Measurements from ENCODE around the gene EXOG.

The EXOG gene

DNA sequence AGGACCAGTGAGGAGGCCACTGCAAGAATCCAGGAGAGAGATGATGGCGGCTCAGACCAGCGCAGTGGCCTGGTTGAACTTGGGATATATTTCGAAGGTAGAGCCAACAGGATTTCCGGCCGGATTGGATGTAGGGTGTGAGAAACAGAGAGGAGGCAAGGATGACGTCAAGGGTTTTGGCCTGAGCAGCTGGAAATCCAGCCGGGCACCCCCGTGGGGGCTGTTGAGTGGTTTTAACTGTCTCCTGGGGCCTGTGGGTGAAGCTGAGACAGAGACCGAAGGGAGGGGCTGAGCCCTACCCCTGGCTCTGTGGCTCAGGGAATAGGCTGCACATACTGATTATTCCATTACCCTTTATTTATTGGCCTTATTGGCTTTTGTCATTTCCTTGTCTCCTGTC, 45.7 kb downstream of the EXOG start:
- TF ChIP-seq FOXM1 (IDR thresholded peaks at IDR 0.05; ENCODE audit: borderline replicate concordance) (no peak), SUZ12 (IDR thresholded peaks at IDR 0.05) (no peak), TARDBP (IDR thresholded peaks at IDR 0.05) (no peak), L3MBTL2 (conservative IDR thresholded peaks at IDR 0.05) (no peak), SP1 (IDR thresholded peaks at IDR 0.05) (no peak), BHLHE40 (IDR thresholded peaks at IDR 0.05; ENCODE audit: borderline replicate concordance) (no peak), NFRKB (IDR thresholded peaks at IDR 0.05) (no peak)
- POLR2A ChIA-PET = no interaction called here
- CTCF ChIA-PET = no interaction called here
- DNase-seq (ENCODE audit: extremely low spot score) = no peak

DNA sequence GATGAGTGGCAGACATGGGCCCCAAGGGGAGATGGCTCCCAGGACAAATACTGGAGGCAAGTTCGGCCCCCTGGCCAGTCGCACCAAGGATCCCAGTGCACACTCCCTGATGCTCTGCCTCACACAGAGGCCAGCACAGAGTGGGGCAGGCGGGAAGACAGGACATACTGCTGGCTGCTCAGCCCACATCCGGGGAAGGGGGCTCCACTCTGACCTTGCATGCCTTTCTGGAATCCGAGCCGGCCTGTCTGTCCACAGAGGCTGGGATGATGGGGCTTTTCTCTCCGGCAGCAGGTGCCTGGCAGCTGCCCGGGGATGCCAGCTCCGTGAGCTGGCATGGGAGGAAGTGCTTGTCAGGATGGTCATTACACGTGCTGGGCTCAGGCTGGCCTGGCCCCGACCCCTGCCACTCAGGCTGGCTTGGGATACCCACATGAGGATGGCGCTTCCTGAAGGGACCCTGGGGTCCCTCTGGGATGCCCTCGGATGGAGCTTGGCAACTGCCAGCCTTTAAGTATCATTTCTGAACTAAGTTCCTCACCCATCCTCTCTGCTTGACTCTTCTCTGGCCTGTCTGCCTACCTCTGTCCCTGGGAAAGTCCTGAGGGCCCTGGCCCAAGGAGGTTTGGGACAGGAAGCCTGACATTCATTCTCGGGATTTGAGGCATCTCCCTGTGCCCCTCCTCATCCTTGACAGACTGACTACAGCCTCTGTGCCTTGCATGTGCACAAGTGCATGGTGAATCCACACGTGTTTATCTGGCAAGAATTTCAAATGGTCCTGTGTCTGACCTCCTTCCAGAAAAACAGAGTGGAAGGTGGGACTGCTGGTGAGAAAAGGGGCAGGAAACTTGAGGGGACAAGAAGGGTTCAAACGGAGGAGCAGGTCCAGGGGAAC, 46.5 kb downstream of the EXOG start:
- POLR2A ChIA-PET = no interaction called here
- CTCF ChIA-PET = no interaction called here
- TF ChIP-seq ELF4 (IDR thresholded peaks at IDR 0.05) (no peak), FOXA1 (IDR thresholded peaks at IDR 0.05) (no peak), SP1 (IDR thresholded peaks at IDR 0.05) (no peak), TARDBP (IDR thresholded peaks at IDR 0.05) (no peak), CTBP1 (IDR thresholded peaks at IDR 0.05; ENCODE audit: borderline replicate concordance) (no peak), BHLHE40 (IDR thresholded peaks at IDR 0.05; ENCODE audit: borderline replicate concordance) (no peak), ARNT (IDR thresholded peaks at IDR 0.05) (no peak), SUZ12 (IDR thresholded peaks at IDR 0.05) (no peak), LEF1 (IDR thresholded peaks at IDR 0.05; ENCODE audit: borderline replicate concordance) (no peak)
- TF ChIP-seq, protein P1, sequence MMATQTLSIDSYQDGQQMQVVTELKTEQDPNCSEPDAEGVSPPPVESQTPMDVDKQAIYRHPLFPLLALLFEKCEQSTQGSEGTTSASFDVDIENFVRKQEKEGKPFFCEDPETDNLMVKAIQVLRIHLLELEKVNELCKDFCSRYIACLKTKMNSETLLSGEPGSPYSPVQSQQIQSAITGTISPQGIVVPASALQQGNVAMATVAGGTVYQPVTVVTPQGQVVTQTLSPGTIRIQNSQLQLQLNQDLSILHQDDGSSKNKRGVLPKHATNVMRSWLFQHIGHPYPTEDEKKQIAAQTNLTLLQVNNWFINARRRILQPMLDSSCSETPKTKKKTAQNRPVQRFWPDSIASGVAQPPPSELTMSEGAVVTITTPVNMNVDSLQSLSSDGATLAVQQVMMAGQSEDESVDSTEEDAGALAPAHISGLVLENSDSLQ (IDR thresholded peaks at IDR 0.05) = no peak
- no peak for DNase-seq (ENCODE audit: extremely low spot score)

DNA sequence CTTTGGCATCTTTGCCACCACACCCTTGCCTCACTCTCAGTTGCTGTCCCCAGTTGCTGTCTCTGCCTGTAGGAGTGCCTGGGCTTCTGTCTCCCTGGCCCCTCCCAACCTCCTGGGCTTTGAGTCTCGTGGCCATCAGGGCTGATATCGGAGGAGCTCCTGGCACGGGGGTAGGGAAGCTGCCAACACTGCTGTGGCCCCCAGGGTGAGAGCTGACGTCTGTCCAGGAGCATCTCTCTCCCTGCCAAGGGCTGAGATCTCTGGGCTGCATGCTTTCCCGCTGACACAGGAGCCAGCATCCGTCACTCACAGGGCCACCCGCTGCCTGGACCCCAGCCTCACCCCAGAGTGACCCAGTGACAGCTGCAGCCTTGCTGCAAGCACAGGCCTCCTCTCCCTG, 47.4 kb downstream of the EXOG start:
- CTCF ChIA-PET = no interaction called here
- POLR2A ChIA-PET = no interaction called here
- TF ChIP-seq BHLHE40 (IDR thresholded peaks at IDR 0.05; ENCODE audit: borderline replicate concordance) = no peak
- no peak for TF ChIP-seq FOXA1 (IDR thresholded peaks at IDR 0.05)
- TF ChIP-seq L3MBTL2 (conservative IDR thresholded peaks at IDR 0.05) = no peak
- no peak for DNase-seq (ENCODE audit: extremely low spot score)

DNA sequence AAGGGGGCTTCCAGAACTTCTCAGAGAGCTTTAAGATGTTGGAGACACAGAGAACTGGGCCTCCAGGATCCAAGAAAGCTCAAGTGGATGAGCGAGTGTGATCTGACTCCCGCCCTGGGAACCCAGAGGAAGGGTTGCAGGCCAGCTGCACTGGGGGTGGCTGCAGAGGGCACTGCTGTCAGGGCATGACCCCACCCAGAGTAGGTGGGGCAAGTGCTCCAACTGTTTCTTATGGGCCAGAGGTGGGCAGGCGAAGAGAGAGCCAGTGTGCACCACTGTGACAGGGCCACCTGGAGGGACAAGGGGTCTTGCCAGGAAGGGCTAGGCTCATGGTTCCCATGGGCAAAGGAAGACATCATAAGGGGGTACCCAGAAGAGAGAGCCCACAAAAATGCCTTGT, 48.8 kb downstream of the EXOG start:
- no peak for DNase-seq (ENCODE audit: extremely low spot score)
- CTCF ChIA-PET = no interaction called here
- TF ChIP-seq FOXM1 (IDR thresholded peaks at IDR 0.05; ENCODE audit: borderline replicate concordance) (no peak), SP1 (IDR thresholded peaks at IDR 0.05) (no peak), TARDBP (IDR thresholded peaks at IDR 0.05) (no peak), ZNF384 (IDR thresholded peaks at IDR 0.05) (no peak), LEF1 (IDR thresholded peaks at IDR 0.05; ENCODE audit: borderline replicate concordance) (no peak), L3MBTL2 (conservative IDR thresholded peaks at IDR 0.05) (no peak), CTBP1 (IDR thresholded peaks at IDR 0.05; ENCODE audit: borderline replicate concordance) (no peak), ELF4 (IDR thresholded peaks at IDR 0.05) (no peak), SUZ12 (IDR thresholded peaks at IDR 0.05) (no peak)
- POLR2A ChIA-PET = no interaction called here

DNA sequence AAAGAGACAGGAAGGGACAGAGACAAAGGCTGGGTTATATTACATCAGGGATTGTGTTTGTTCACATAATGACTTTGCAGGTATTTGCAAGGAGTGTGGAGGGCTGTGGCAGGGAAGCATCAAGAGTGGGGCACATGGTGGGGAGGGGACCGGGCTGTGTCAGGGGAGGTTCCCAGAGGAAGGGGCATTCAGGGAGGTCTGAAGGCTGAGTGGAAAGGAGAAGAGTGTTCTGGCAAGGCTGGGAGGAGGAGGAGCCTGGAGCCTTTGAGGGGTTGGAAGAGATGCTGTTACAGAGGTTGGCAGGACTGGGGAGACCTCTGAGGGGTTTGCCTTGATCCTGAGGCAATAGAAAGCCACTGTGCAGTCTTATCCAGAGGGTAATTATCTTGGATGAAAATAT, 49.4 kb downstream of the EXOG start:
- no peak for TF ChIP-seq TARDBP (IDR thresholded peaks at IDR 0.05)
- TF ChIP-seq CTBP1 (IDR thresholded peaks at IDR 0.05; ENCODE audit: borderline replicate concordance) = no peak
- no peak for TF ChIP-seq L3MBTL2 (conservative IDR thresholded peaks at IDR 0.05)
- TF ChIP-seq BHLHE40 (IDR thresholded peaks at IDR 0.05; ENCODE audit: borderline replicate concordance) = no peak
- no peak for TF ChIP-seq FOXK2 (IDR thresholded peaks at IDR 0.05)
- no peak for TF ChIP-seq SUZ12 (IDR thresholded peaks at IDR 0.05)
- POLR2A ChIA-PET = no interaction called here
- DNase-seq (ENCODE audit: extremely low spot score) = no peak
- CTCF ChIA-PET = no interaction called here

DNA sequence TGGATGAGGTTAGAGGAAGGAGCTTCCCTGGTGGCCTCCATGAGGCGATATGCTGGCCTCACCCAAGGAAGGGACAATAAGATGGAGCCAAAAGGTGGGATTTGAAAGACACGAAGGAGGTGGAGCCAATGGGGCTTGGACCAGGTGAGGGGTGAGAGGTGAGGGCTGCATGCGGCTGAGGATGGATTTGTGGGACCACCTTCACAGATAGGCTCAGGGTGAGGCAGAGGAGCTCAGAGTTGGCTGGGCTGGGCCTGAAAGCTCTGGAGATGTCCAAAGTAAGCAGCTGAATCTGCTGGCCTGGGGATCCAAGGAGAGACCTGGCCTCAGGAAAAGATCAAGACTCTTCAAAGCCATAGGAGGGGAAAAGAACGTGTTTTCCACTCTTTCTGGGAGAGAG, 49.8 kb downstream of the EXOG start:
- DNase-seq (ENCODE audit: extremely low spot score) = no peak
- TF ChIP-seq, protein P1 (IDR thresholded peaks at IDR 0.05) = no peak
- no peak for TF ChIP-seq NFRKB (IDR thresholded peaks at IDR 0.05)
- no peak for TF ChIP-seq ARNT (IDR thresholded peaks at IDR 0.05)
- no peak for TF ChIP-seq FOXK2 (IDR thresholded peaks at IDR 0.05)
- no peak for TF ChIP-seq CTBP1 (IDR thresholded peaks at IDR 0.05; ENCODE audit: borderline replicate concordance)
- TF ChIP-seq HDGF (IDR thresholded peaks at IDR 0.05; ENCODE audit: borderline replicate concordance) = no peak
- TF ChIP-seq L3MBTL2 (conservative IDR thresholded peaks at IDR 0.05) = no peak
- TF ChIP-seq FOXM1 (IDR thresholded peaks at IDR 0.05; ENCODE audit: borderline replicate concordance) = no peak
- TF ChIP-seq FOXA1 (IDR thresholded peaks at IDR 0.05) = no peak
- ChIA-PET POLR2A (no interaction called here), CTCF (no interaction called here)

DNA sequence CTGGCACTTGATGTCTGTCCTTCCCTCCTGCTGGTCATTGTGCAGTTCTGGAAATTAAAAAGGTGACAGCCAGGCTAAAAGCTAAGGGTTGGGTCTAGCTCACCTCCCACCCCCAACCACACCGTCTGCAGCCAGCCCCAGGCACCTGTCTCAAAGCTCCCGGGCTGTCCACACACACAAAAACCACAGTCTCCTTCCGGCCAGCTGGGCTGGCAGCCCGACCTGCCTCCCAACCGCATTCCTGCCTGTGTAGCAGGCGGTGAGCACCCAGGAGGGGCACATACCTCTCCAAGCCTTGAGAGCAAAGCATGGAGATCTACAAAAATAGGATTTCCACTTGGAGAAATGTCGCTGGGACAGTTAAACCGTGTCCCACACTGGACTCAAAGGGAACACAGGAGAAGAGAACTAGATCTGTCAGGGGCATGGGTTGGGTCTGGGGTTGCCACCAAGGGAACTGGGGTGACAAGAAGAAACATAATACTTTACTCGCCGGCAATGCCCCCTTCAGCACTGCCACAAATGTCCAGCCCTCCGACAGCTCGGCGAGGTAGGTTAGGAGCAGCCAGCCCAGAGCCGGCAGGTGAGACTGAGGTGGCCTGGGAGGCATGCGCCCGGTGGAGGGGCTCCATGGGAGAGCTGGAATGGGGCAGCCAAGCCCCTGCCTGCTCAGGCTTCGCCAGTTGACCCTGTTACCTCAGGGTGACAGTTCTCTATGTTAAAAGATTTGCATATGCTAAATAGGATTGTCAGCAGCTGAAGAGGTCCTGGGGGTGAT, 52.2 kb downstream of the EXOG start:
- ChIA-PET CTCF (no interaction called here), POLR2A (no interaction called here)
- TF ChIP-seq ZNF384 (IDR thresholded peaks at IDR 0.05) (no peak), CTBP1 (IDR thresholded peaks at IDR 0.05; ENCODE audit: borderline replicate concordance) (no peak), LEF1 (IDR thresholded peaks at IDR 0.05; ENCODE audit: borderline replicate concordance) (no peak), FOXM1 (IDR thresholded peaks at IDR 0.05; ENCODE audit: borderline replicate concordance) (no peak), ELF4 (IDR thresholded peaks at IDR 0.05) (no peak), SUZ12 (IDR thresholded peaks at IDR 0.05) (no peak)
- no peak for DNase-seq (ENCODE audit: extremely low spot score)
